Measurements from ENCODE around the gene CRYBA1.

CRYBA1 gene

GRCh38 chr17:29283496-29283895, 36.8 kb downstream of the CRYBA1 start:
- DNase-seq (ENCODE audit: low read depth), result no peak

- DNase-seq (ENCODE audit: low read depth), result no peak
Observed at GRCh38 chr17:29283961-29284360, 37.3 kb downstream of the CRYBA1 start.

GRCh38 chr17:29289852-29290251, 43.2 kb downstream of the CRYBA1 start:
- no peak for DNase-seq (ENCODE audit: low read depth)

- peak; percentile 7 for DNase-seq (ENCODE audit: low read depth)
Observed at GRCh38 chr17:29291163-29291752, 44.6 kb downstream of the CRYBA1 start.

- peak; percentile 25 for DNase-seq (ENCODE audit: low read depth)
Observed at GRCh38 chr17:29292071-29292991, 45.7 kb downstream of the CRYBA1 start.

- DNase-seq (ENCODE audit: low read depth), result peak; percentile 44
Observed at GRCh38 chr17:29292992-29293889, 46.6 kb downstream of the CRYBA1 start.

GRCh38 chr17:29293890-29294579, 47.4 kb downstream of the CRYBA1 start, which contains the start of gene NUFIP2:
NUFIP2 (minus strand) TSS chr17:29294148; CDS start chr17:29294059, 89 bp downstream.
- DNase-seq (ENCODE audit: low read depth), result peak; percentile 98

- DNase-seq (ENCODE audit: low read depth), result no peak
Observed at GRCh38 chr17:29294580-29294900, 47.9 kb downstream of the CRYBA1 start.

GRCh38 chr17:29295420-29295819, 48.8 kb downstream of the CRYBA1 start:
- no peak for DNase-seq (ENCODE audit: low read depth)

- DNase-seq (ENCODE audit: low read depth), result no peak
Observed at GRCh38 chr17:29299031-29299430, 52.4 kb downstream of the CRYBA1 start.

GRCh38 chr17:29303386-29303785, 56.7 kb downstream of the CRYBA1 start:
- DNase-seq (ENCODE audit: low read depth), result no peak

All from activated T-cell treated with anti-CD3 and anti-CD28 coated beads for 24 hours (primary cell).